Measurements from ENCODE around the gene DAPK1. TPM values are rescaled to one million over a fixed set of nuclear protein-coding genes. Genes with fewer than 3 reads are reported as not detected.

The DAPK1 gene
- total RNA-seq, 4 donors from 2014 or later = 14.5 to 28.3 (median 20.7) TPM

DNA sequence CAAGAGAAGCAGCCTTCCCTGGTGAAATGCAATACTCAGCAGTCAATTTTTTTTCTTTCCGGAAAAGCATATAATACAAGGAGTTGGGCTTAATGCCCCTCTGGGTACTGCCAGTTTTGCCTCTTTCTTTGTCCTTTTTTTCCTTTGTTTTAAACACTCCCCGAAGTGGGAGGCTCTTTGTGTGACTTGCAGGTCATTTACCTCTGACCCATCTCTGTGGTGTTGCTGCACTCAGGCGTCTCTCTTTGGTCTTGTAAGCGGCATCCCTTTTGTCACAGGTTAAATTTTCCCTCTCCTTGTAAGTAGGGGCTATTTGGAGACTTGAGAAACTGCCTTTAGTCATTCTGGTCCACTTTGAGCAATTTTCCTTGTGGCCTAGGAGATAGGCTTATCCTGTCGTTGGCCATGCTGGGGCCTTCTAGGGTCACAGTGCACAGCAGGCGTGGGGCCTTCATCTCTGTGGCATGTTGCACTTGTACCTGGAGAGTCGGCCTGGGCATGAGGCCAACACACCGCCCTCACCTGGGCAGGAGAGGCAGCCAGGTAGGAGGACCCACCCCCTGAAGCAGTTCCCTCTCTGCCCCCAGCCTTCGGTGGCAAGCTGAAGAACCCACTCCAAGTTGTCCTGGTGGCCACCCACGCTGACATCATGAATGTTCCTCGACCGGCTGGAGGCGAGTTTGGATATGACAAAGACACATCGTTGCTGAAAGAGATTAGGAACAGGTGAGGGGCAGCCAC, 200.6 kb downstream of the DAPK1 start:
- in situ Hi-C loops (cut with MboI; ENCODE audit: low pct_ligation_motif_present in 1 of 4, low pct_unique_long_range_greater_than_20kb in 1 of 4, low sequenced_read_pairs in 3 of 4) = loop anchor here (10.0 to 25.0 kb wide), 5 partner anchors 107 to 1314 kb away; partner anchors contain the start of gene S1PR3 (in 1 of the 4)
- H3K4me1 ChIP-seq = no peaks in the 10 kb centered on the region

GRCh38 chr9:87699835-87700234, 202.2 kb downstream of the DAPK1 start:
- no peak overlapping the region for H3K4me3 ChIP-seq
- H3K27me3 ChIP-seq = no peaks in the 10 kb centered on the region
- DNase-seq = no peak
- intact Hi-C loops (cut with DNase I; ENCODE audit: low total_unique reads) (no loop called here), in situ Hi-C loops (cut with MboI; ENCODE audit: low pct_ligation_motif_present in 1 of 4, low pct_unique_long_range_greater_than_20kb in 1 of 4, low sequenced_read_pairs in 3 of 4) (loop anchor here (10.0 to 25.0 kb wide), 5 partner anchors 105 to 1312 kb away; partner anchors contain the start of gene S1PR3 (in 1 of the 4))
- WGBS, 2 donors (ENCODE audit: low coverage in 1 of 2) = 83 to 90% methylated on average over 2 to 4 of the region's 4 CpGs
- H3K4me1 ChIP-seq = no peaks in the 10 kb centered on the region
- TF ChIP-seq POLR2A (IDR thresholded peaks at IDR 0.05) (no peak), EP300 (IDR thresholded peaks at IDR 0.05; ENCODE audit: low read depth) (no peak), POLR2AphosphoS5 (IDR thresholded peaks at IDR 0.05) (no peak)
- TF ChIP-seq, protein P1, sequence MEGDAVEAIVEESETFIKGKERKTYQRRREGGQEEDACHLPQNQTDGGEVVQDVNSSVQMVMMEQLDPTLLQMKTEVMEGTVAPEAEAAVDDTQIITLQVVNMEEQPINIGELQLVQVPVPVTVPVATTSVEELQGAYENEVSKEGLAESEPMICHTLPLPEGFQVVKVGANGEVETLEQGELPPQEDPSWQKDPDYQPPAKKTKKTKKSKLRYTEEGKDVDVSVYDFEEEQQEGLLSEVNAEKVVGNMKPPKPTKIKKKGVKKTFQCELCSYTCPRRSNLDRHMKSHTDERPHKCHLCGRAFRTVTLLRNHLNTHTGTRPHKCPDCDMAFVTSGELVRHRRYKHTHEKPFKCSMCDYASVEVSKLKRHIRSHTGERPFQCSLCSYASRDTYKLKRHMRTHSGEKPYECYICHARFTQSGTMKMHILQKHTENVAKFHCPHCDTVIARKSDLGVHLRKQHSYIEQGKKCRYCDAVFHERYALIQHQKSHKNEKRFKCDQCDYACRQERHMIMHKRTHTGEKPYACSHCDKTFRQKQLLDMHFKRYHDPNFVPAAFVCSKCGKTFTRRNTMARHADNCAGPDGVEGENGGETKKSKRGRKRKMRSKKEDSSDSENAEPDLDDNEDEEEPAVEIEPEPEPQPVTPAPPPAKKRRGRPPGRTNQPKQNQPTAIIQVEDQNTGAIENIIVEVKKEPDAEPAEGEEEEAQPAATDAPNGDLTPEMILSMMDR (IDR thresholded peaks at IDR 0.05) = no peak
- H3K36me3 ChIP-seq = no peaks in the 10 kb centered on the region
- H3K27ac ChIP-seq = no peak overlapping the region
- H3K9me3 ChIP-seq = no peaks in the 10 kb centered on the region

More for the DNA sequence above, 200.6 kb downstream of the DAPK1 start:
- 83 to 87% methylated on average over 2 to 14 of the region's 14 CpGs for WGBS, 2 donors (ENCODE audit: low coverage in 1 of 2)
- no peaks in the 10 kb centered on the region for H3K36me3 ChIP-seq
- no peak overlapping the region for H3K4me3 ChIP-seq
- no peak for TF ChIP-seq POLR2AphosphoS5 (IDR thresholded peaks at IDR 0.05)
- no peak for TF ChIP-seq POLR2A (IDR thresholded peaks at IDR 0.05)
- TF ChIP-seq, protein P1 (IDR thresholded peaks at IDR 0.05) = no peak
- TF ChIP-seq EP300 (IDR thresholded peaks at IDR 0.05; ENCODE audit: low read depth) = no peak
- intact Hi-C loops (cut with DNase I; ENCODE audit: low total_unique reads) = no loop called here
- no peaks in the 10 kb centered on the region for H3K9me3 ChIP-seq
- no peaks in the 10 kb centered on the region for H3K27me3 ChIP-seq
- DNase-seq = no peak
- H3K27ac ChIP-seq = no peak overlapping the region

- in situ Hi-C loops (cut with MboI; ENCODE audit: low pct_ligation_motif_present in 1 of 4, low pct_unique_long_range_greater_than_20kb in 1 of 4, low sequenced_read_pairs in 3 of 4) = no loop called here
- no peak for DNase-seq
These were observed 203.8 kb downstream of the DAPK1 start for GRCh38 chr9:87701491-87701890.

DNA sequence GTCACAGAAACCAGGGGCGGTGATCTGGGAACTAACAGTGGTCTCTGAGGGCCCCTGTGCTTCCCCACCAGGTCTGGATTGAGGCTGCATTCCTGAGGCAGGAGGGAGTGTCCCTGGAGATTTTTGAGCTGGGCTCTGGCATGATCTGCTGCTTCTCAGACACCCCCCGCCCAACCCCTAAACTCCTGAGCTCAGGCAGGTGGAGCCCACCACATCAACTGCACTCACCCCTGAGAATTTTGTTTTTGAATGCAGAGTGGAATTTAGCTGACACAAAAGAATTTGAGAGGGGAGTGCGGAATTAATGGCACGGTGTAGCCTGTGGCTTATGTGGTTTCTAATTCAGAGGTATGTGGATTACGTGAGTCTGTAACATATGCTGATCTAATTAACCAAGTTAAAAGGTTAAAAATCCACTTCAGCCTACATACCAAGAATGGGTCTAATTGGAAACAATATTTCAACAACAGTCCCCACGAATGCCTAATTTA, 204.3 kb downstream of the DAPK1 start:
- no peaks in the 10 kb centered on the region for H3K27me3 ChIP-seq
- H3K27ac ChIP-seq = no peak overlapping the region
- no peaks in the 10 kb centered on the region for H3K4me1 ChIP-seq
- DNase-seq = no peak
- no peak for TF ChIP-seq POLR2A (IDR thresholded peaks at IDR 0.05)
- no peak for TF ChIP-seq EP300 (IDR thresholded peaks at IDR 0.05; ENCODE audit: low read depth)
- TF ChIP-seq, protein P1 (IDR thresholded peaks at IDR 0.05) = no peak
- TF ChIP-seq POLR2AphosphoS5 (IDR thresholded peaks at IDR 0.05) = no peak
- no peaks in the 10 kb centered on the region for H3K9me3 ChIP-seq
- in situ Hi-C loops (cut with MboI; ENCODE audit: low pct_ligation_motif_present in 1 of 4, low pct_unique_long_range_greater_than_20kb in 1 of 4, low sequenced_read_pairs in 3 of 4) (no loop called here), intact Hi-C loops (cut with DNase I; ENCODE audit: low total_unique reads) (no loop called here)
- 81 to 88% methylated on average over 3 to 6 of the region's 6 CpGs for WGBS, 2 donors (ENCODE audit: low coverage in 1 of 2)
- H3K4me3 ChIP-seq = no peak overlapping the region
- H3K36me3 ChIP-seq = no peaks in the 10 kb centered on the region

More at GRCh38 chr9:87701491-87701890, 203.8 kb downstream of the DAPK1 start:
- no peak overlapping the region for H3K4me3 ChIP-seq
- intact Hi-C loops (cut with DNase I; ENCODE audit: low total_unique reads) = no loop called here
- no peaks in the 10 kb centered on the region for H3K9me3 ChIP-seq
- 89 to 96% methylated on average over 9 of the region's 9 CpGs for WGBS, 2 donors (ENCODE audit: low coverage in 1 of 2)
- H3K27ac ChIP-seq = no peak overlapping the region
- H3K27me3 ChIP-seq = no peaks in the 10 kb centered on the region
- TF ChIP-seq POLR2AphosphoS5 (IDR thresholded peaks at IDR 0.05) (no peak), POLR2A (IDR thresholded peaks at IDR 0.05) (no peak), EP300 (IDR thresholded peaks at IDR 0.05; ENCODE audit: low read depth) (no peak)
- TF ChIP-seq, protein P1 (IDR thresholded peaks at IDR 0.05) = no peak
- H3K4me1 ChIP-seq = no peaks in the 10 kb centered on the region
- no peaks in the 10 kb centered on the region for H3K36me3 ChIP-seq

Measured in transverse colon (tissue), 4 donors.